K562 treated with DMSO at 1 percent for 12 hours (cell line): Measurements from ENCODE around the gene ABCB9. TPM values are rescaled to one million over a fixed set of nuclear protein-coding genes. Genes with fewer than 3 reads are reported as not detected.

Experiments used
- total RNA-seq: library from RNA; unstranded; fragments of 300-600 nt; gene quantifications from 2 replicates; pipeline ENCODE4 v1.2.3, GENCODE V29; 2022; ENCODE audit not compliant: insufficient read depth

The ABCB9 gene
- total RNA-seq, result 5.8 and 9.9 TPM in 2 replicates

GRCh38 chr12:122965851-122966742 lies at the start of gene ABCB9:
Gene ABCB9 (minus strand): TSS chr12:122966463. CDS start chr12:122960235, 6,228 bp downstream.

GRCh38 chr12:122980183-122981035 lies 14.1 kb upstream of the ABCB9 start, which contains the start of gene ARL6IP4:
Gene ARL6IP4 (plus strand): TSS chr12:122980681. CDS start chr12:122981140, 459 bp downstream.

GRCh38 chr12:122974892-122975789 lies 8.9 kb upstream of the ABCB9 start, which contains the start of gene OGFOD2:
Gene OGFOD2 (plus strand): TSS chr12:122975244. CDS start chr12:122975252, 8 bp downstream.

GRCh38 chr12:122895704-122896636 lies 70.3 kb downstream of the ABCB9 start, which contains the start of gene VPS37B:
Gene VPS37B (minus strand): TSS chr12:122896124. CDS start chr12:122896062, 62 bp downstream.

Other genes with a start within 250 kb of the ABCB9 start
- gene HCAR3, start 249.7 kb downstream of the ABCB9 start, total RNA-seq, result not detected in 2 replicates
- not detected in 2 replicates for gene HCAR1, start 235.6 kb downstream of the ABCB9 start, total RNA-seq
- 29.3 and 48.4 TPM in 2 replicates for gene DENR, start 213.6 kb downstream of the ABCB9 start, total RNA-seq
- 0.22 and 1.2 TPM in 2 replicates for gene CCDC62, start 191.9 kb downstream of the ABCB9 start, total RNA-seq
- gene HIP1R, start 131.0 kb downstream of the ABCB9 start, total RNA-seq, result 19.5 and 33.9 TPM in 2 replicates
- gene VPS37B, start 70.3 kb downstream of the ABCB9 start, total RNA-seq, result 16.2 and 27.9 TPM in 2 replicates
- gene OGFOD2, start 8.8 kb upstream of the ABCB9 start, total RNA-seq, result 39.3 and 49.5 TPM in 2 replicates
- gene ARL6IP4, start 14.2 kb upstream of the ABCB9 start, total RNA-seq, result 218 and 275 TPM in 2 replicates
- 1.0 and 4.0 TPM in 2 replicates for gene PITPNM2, start 184.6 kb upstream of the ABCB9 start, total RNA-seq